NCI-H187 (cell line): ENCODE data around the gene TEKT5.
"Not testable (repeated sequence)": the region's sequence is repeated elsewhere in the genome, so short reads cannot be mapped to it uniquely, and the experiment has no call there.

Experiments
- DNase-seq, 2 experiments: peaks; one replicate each; lab custom pipeline; 2025; lab: John Stamatoyannopoulos, UW

Gene TEKT5

DNA sequence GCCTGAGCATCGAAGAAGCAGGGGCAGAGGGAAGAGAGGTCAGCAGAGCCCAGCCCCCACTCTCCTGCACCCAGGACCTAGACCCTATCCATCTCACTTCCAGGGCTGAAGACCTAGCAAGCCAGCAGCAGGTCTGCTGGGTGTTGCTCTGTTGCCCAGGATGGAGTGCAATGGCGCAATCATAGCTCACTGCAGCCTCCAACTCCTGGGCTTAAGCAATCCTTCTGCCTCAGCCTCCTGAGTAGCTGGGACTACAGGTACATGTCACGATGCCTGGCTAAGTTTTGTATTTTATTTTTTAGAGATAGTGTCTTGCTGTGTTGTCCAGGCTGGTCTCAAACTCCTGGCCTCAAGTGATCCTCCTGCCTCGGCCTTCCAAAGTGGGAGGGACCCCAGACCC lies 61.3 kb downstream of the TEKT5 start:
- not testable (repeated sequence) for DNase-seq

GRCh38 chr16:10631886-10632285 lies 62.8 kb downstream of the TEKT5 start:
- DNase-seq, result no peak

DNA sequence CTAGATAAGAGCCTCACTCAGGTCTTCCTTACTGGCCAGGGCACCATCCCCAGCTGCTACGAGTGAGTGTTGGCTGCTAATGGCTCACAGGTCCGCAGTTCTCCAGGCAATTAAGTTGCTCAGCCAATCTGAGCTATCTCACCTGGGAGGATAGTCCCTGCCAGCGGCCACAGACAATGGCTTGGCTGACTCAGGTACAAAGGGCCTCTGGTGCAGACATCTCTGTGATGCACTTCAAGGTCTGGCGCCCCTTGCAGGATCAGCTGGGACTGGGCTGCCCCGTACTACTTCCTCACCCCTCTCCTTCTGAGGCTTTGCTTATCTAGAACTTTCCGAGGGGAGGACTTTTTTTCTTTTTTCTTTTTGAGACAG lies 65.2 kb downstream of the TEKT5 start:
- no peak for DNase-seq

DNA sequence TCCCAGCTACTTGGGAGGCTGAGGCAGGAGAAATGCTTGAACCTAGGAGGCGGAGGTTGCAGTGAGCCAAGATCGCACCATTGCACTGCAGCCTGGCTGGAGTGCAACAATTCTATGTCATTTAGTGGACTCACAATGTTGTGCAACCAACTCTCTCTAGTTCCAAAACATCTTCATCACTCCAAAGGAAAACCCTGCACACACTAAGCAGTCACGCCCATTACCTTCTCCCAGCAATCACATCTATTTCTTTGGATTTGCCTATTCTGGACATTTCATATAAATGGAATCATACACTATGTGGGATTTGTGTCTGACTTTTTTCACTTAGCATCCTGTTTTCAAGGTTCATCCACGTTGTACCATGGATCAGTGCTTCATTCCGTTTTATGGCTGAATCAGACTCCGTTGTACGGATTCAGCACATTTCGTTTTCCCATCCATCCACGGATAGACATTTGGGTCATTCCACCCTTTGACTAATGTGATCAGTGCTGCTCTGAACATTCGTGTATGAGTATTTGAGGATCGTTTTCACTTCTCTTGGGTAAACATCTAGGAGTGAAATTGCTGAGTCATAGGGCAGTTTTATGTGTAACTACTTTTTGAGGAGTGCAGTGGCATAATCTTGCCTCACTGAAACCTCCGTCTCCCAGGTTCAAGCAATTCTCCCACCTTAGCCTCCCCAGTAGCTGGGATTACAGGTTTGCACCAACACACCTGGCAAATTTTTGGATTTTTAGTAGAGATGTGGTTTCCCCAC lies 69.0 kb downstream of the TEKT5 start:
- DNase-seq, result no peak

DNA sequence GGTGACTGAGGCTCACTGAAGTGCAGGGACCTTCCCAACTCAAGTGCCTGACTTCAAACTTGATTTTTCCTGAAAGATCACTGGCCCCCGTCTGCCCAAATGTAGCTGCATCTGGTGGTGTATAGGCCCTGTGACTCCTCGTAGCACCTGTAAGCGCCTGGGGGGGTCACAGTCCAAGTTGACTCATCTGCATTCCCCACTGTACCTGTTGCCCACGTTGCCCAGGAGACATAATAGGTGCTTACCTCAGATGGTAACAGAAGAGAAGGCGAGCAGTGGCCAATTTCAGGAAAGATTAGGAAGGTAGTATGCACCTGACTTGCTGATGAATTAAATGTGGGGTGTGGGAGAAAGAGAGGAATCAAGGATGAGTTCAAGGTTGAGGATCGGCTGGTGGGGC lies 70.2 kb downstream of the TEKT5 start:
- DNase-seq, result no peak

DNA sequence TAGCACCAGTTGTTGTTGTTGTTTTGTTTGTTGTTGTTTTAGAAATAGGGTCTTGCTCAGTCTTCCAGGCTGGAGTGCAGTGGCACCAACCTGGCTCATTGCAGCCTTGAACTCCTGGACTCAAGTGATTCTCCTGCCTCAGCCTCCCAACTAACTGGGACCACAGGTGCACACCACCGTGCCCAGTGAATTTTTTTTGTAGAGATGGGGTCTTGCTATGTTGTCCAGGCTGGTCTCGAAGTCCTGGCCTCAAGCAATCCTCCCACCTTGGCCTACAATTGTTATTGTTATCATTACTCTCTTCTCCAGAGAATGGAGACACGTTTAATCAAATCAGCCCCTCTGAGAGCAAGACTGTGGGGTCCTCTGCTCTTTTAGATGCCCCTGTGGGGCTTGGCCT lies 71.7 kb downstream of the TEKT5 start:
- no peak for DNase-seq

- no peak for DNase-seq
Observed at GRCh38 chr16:10622036-10622921, 72.5 kb downstream of the TEKT5 start.

DNA sequence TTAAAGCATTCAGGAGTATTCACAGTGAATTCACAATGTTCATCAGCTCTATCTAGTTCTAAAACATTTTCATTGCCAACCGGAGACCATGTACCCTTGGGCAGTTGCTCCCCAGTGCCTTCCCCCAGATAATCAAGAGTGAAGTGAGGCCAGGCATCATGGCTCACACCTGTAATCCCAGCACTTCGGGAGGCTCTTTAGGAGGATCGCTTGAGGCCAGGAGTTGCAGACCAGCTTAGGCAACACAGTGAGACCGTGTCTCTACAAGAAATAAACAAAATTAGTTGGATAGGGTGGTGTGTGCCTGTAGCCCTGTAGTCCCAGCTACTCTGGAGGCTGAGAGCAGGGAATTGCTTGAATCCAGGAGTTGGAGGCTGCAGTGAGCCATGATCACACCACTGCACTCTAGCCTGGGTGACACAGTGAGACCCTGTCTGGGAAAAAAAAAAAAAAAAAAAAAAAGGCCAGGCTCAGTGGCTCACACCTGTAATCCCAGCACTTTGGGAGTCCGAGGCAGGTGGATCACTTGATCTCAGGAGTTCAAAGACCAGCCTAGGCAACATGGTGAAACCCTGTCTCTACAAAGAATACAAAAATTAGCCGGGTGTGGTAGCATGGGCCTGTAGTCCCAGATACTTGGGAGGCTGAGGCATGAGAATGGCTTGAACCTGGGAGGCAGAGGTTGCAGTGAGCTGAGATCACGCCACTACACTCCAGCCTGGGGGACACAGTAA lies 73.3 kb downstream of the TEKT5 start:
- not testable (repeated sequence) for DNase-seq

DNA sequence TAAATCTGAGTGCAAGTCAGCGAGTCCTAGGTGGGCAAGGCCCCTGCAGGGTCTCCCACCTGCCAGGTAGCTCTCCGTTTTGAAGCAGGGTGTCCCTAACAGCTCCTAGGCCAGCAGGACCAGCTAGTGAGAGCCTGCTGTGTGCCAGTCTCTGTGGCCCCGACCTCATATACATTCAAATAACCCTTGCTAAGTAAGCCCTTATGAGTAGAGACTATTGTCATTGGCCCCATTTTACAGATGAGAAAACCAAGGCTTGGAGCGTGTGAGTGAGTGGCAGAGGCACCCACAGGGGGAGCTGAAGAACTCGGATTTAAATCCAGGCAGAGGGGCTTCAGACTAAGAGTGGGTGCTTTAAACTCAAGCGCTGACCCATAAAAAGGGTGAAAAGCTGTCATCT lies 74.6 kb downstream of the TEKT5 start:
- no peak for DNase-seq

- no peak for DNase-seq
Observed at GRCh38 chr16:10619271-10619849, 75.4 kb downstream of the TEKT5 start.

- DNase-seq, result no peak
Observed at GRCh38 chr16:10618710-10619209, 76.0 kb downstream of the TEKT5 start.

DNA sequence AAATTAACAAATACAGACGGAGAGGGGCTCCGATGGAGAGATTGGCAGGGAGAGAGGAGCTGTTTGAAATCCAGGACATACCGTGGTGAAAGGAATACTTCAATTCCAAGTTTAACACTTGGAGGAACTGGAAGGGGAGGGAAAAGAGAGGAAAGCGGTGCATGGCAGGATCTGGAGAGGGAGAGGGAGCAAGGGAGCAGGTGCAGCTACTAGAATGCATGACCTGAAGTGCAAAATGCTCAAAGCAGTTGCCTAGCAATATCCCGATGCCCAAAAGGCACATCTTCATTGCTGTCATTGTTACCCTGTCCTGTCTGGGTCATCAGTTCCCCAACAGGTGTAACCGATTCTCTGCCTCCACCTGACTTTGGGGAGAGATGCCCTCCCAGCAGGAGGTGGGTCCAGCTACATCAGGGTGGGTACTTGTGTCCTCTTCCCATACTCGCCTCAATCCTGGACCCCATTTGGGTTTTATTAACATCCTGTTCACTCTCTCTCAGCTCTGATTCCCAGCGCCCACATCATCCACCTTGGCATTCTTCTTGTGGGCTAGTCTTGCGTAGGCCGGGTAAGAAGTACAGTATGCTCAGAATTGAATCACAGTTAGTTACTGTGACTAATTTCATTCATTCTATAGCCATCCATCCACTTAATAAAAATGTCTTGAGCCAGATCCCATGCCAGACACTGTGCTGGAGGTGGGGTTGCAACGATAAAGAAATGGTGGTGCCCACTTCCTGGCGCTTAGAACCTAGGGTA lies 76.9 kb downstream of the TEKT5 start:
- no peak for DNase-seq

- DNase-seq, result no peak
Observed at GRCh38 chr16:10616756-10617640, 77.7 kb downstream of the TEKT5 start.

DNA sequence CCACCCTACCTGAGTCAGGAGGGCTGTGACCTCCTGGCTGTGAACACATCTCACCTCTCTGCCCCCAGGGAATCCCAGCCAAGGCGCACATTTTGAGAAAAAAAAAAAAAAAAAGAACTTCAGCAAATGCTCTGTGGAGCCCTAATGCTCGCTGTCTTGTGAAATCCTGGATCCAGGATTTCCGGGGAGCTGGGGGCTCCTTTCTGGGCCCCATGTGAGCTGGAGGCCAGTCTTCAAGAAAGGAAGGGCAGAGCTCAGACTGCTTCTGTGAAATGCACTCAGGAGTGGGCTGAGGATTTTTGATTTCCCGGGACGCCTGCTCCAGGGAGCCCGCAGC lies 78.3 kb downstream of the TEKT5 start:
- DNase-seq, result no peak

GRCh38 chr16:10614685-10615084 lies 80.0 kb downstream of the TEKT5 start:
- no peak for DNase-seq

DNA sequence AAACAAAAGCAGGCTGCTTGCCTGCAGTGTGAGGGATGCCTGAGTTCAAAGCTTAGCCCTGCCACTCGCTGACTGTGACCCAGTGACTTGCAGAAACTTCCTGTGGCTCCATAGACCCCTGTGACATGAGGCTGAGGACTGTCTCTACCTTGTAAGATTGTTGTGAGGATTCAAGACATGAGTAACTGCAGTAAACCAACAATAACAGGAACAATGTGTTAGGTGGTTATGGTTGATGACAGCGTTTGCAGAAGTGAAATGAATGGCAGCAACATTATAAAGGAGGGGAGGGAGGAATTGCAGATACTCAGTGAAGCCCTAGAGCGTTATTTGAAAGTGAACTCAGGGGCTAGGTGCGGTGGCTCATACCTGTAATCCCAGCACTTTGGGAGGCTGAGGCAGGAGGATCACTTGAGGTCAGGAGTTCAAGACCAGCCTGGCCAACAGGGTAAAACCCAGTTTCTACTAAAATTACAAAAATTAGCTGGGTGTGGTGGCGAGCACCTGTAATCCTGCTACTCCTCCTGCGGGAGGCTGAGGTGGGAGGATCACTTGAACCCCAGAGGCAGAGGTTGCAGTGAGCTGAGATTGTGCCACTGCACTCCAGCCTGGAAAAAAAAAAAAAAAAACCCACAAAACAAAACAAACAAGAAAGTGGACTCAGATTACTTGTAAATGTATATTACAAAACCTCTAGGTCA lies 80.8 kb downstream of the TEKT5 start:
- DNase-seq, result no peak

DNA sequence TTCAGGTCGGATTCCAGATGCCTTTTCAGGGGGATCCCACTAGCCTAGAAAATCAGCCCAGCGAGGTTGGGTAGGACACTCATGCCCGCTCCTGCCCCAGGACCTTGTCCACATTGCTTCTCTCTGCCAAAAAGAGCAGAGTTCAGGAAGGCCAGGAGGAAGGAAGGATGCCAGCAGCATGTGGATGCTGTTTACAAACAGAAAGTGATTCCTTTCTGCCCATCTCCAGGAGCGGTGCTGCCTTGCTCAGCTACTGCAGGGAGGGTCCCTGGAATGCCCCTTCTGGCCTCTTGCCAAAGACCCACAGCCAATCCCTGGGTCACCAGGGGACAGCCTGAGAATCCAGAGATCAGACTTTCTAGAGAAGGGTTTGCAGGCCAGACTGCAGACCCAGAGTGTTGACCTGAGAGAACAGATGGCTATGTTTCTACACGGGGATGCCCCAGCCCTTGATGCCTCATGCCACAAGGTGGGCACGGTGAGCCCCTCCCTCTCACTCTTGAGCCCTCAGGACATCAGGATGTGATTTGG lies 82.0 kb downstream of the TEKT5 start:
- DNase-seq, result no peak

- DNase-seq, result no peak
Observed at GRCh38 chr16:10611825-10612342, 82.8 kb downstream of the TEKT5 start.

GRCh38 chr16:10610499-10611184 lies 84.1 kb downstream of the TEKT5 start:
- DNase-seq, result no peak
